Urinary bladder (tissue), 4 donors: ENCODE measurements around the gene WDR5. TPM values are rescaled to one million over a fixed set of nuclear protein-coding genes. Genes with fewer than 3 reads are reported as not detected.

Experiments used
- DNase-seq: peaks from one replicate; pipeline ENCODE4 v3.0.0-alpha.2; 2015; ENCODE audit errors: extremely low spot score
- H3K27ac ChIP-seq: one replicate; pipeline ENCODE4 v1.5.1; 2013; ENCODE audit warnings: low read depth, mild to moderate bottlenecking, moderate library complexity
- H3K36me3 ChIP-seq: one replicate; pipeline ENCODE4 v1.6.1; 2013; ENCODE audit warnings: mild to moderate bottlenecking, moderate library complexity; ENCODE audit not compliant: insufficient read depth
- H3K4me1 ChIP-seq: one replicate; pipeline ENCODE4 v1.6.1; 2013; ENCODE audit warnings: mild to moderate bottlenecking, moderate library complexity; ENCODE audit not compliant: insufficient read depth
- H3K4me3 ChIP-seq: one replicate; pipeline ENCODE4 v1.5.1; 2013; ENCODE audit warnings: low read depth, low read length
- WGBS: extraction: QIAGEN DNeasy Blood & Tissue Kit; methylation state at CpG from one replicate; pipeline ENCODE4 v1.1.7; 2013; 5-methylcytosine and 5-hydroxymethylcytosine counted together
- polyA plus RNA-seq: library from polyadenylated mRNA; stranded (reverse); fragments of 200-250 nt; gene quantifications from one replicate; pipeline ENCODE4 v1.2.3, GENCODE V29; 2013
- total RNA-seq: library from RNA; depleted of rRNA; stranded (reverse); fragments of >200 nt; gene quantifications from one replicate; pipeline ENCODE4 v1.2.3, GENCODE V29; 2014
- donor health status: healthy with polysubstance abuse.
- donor health status: healthy.

Gene WDR5
- total and polyA plus RNA-seq, 2 donors = 12.3 to 25.8 TPM

- Histone ChIP-seq H3K4me1 (no peaks in the 10 kb centered on the region), H3K36me3 (no peaks in the 10 kb centered on the region), H3K4me3 (no peak overlapping the region), H3K27ac (no peak overlapping the region)
- no peak for DNase-seq
- 81% methylated on average over 24 of the region's 24 CpGs for WGBS
These were observed 34.0 kb downstream of the WDR5 start for GRCh38 chr9:134169724-134170401.

- H3K27ac ChIP-seq = no peak overlapping the region
- no peaks in the 10 kb centered on the region for H3K4me1 ChIP-seq
- H3K4me3 ChIP-seq = no peak overlapping the region
- WGBS = 32% methylated on average over 17 of the region's 17 CpGs
- no peak for DNase-seq
- H3K36me3 ChIP-seq = no peaks in the 10 kb centered on the region
These were observed 34.8 kb downstream of the WDR5 start for GRCh38 chr9:134170532-134171315.

GRCh38 chr9:134171316-134172197 is 35.7 kb downstream of the WDR5 start:
- no peak overlapping the region for H3K4me3 ChIP-seq
- H3K27ac ChIP-seq = peak overlapping the region; percentile 23
- 52% methylated on average over 23 of the region's 23 CpGs for WGBS
- no peaks in the 10 kb centered on the region for H3K36me3 ChIP-seq
- DNase-seq = no peak
- no peaks in the 10 kb centered on the region for H3K4me1 ChIP-seq

- Histone ChIP-seq H3K4me1 (no peaks in the 10 kb centered on the region), H3K4me3 (no peak overlapping the region), H3K36me3 (no peaks in the 10 kb centered on the region), H3K27ac (no peak overlapping the region)
- WGBS = 77% methylated on average over 31 of the region's 31 CpGs
- DNase-seq = no peak
These were observed 36.6 kb downstream of the WDR5 start for GRCh38 chr9:134172198-134173126.

- no peak overlapping the region for H3K4me3 ChIP-seq
- H3K27ac ChIP-seq = no peak overlapping the region
- H3K36me3 ChIP-seq = no peaks in the 10 kb centered on the region
- no peak for DNase-seq
- no peaks in the 10 kb centered on the region for H3K4me1 ChIP-seq
- 94% methylated on average over 46 of the region's 46 CpGs for WGBS
These were observed 37.5 kb downstream of the WDR5 start for GRCh38 chr9:134173127-134174072.

- no peak overlapping the region for H3K4me3 ChIP-seq
- no peak overlapping the region for H3K27ac ChIP-seq
- no peaks in the 10 kb centered on the region for H3K4me1 ChIP-seq
- WGBS = 80% methylated on average over 9 of the region's 9 CpGs
- H3K36me3 ChIP-seq = no peaks in the 10 kb centered on the region
- DNase-seq = no peak
These were observed 38.2 kb downstream of the WDR5 start for GRCh38 chr9:134174073-134174449.

GRCh38 chr9:134174526-134175290 is 38.8 kb downstream of the WDR5 start:
- WGBS = 83% methylated on average over 19 of the region's 19 CpGs

GRCh38 chr9:134175291-134175807 is 39.5 kb downstream of the WDR5 start:
- no peak overlapping the region for H3K27ac ChIP-seq
- no peaks in the 10 kb centered on the region for H3K36me3 ChIP-seq
- no peak overlapping the region for H3K4me3 ChIP-seq
- no peaks in the 10 kb centered on the region for H3K4me1 ChIP-seq
- no peak for DNase-seq
- WGBS = 67% methylated on average over 20 of the region's 20 CpGs

More at GRCh38 chr9:134174526-134175290, 38.8 kb downstream of the WDR5 start:
- DNase-seq = no peak
- no peaks in the 10 kb centered on the region for H3K36me3 ChIP-seq
- H3K4me1 ChIP-seq = no peaks in the 10 kb centered on the region
- no peak overlapping the region for H3K4me3 ChIP-seq
- H3K27ac ChIP-seq = no peak overlapping the region

GRCh38 chr9:134175808-134176598 is 40.1 kb downstream of the WDR5 start:
- Histone ChIP-seq H3K36me3 (no peaks in the 10 kb centered on the region), H3K4me3 (no peak overlapping the region), H3K4me1 (no peaks in the 10 kb centered on the region), H3K27ac (no peak overlapping the region)
- no peak for DNase-seq
- 58% methylated on average over 35 of the region's 35 CpGs for WGBS

- no peak overlapping the region for H3K27ac ChIP-seq
These were observed 40.7 kb downstream of the WDR5 start for GRCh38 chr9:134176599-134176968.

GRCh38 chr9:134177186-134177585 is 41.3 kb downstream of the WDR5 start:
- H3K4me3 ChIP-seq = no peak overlapping the region
- H3K4me1 ChIP-seq = no peaks in the 10 kb centered on the region
- no peaks in the 10 kb centered on the region for H3K36me3 ChIP-seq
- H3K27ac ChIP-seq = no peak overlapping the region
- 62% methylated on average over 15 of the region's 17 CpGs for WGBS
- no peak for DNase-seq

More at GRCh38 chr9:134176599-134176968, 40.7 kb downstream of the WDR5 start:
- 76% methylated on average over 6 of the region's 6 CpGs for WGBS
- no peaks in the 10 kb centered on the region for H3K36me3 ChIP-seq
- no peak overlapping the region for H3K4me3 ChIP-seq
- DNase-seq = no peak
- no peaks in the 10 kb centered on the region for H3K4me1 ChIP-seq
